22Rv1 (cell line): ENCODE measurements around the gene ANGPTL2.

ENCODE experiments used
- CTCF ChIP-seq: fragments of 450-650 bp; IDR thresholded peaks from 2 replicates; pipeline ENCODE4 v1.5.1; 2017; ENCODE audit warnings: mild to moderate bottlenecking
- ZFX ChIP-seq: fragments of 450-650 bp; IDR thresholded peaks from 2 replicates; pipeline ENCODE4 v1.6.1; 2017; ENCODE audit warnings: antibody characterized with exemption, borderline replicate concordance

GRCh38 chr9:127089631-127090081 is 32.8 kb downstream of the ANGPTL2 start:
- TF ChIP-seq CTCF = no peak
- TF ChIP-seq ZFX = no peak
